ENCODE data around the gene POU5F1. TPM values are rescaled to one million over a fixed set of nuclear protein-coding genes. Genes with fewer than 3 reads are reported as not detected.
"Not testable (repeated sequence)": the region's sequence is repeated elsewhere in the genome, so short reads cannot be mapped to it uniquely, and the experiment has no call there.

POU5F1 gene
- 0.56 and 1.6 TPM in 2 replicates for total RNA-seq

DNA sequence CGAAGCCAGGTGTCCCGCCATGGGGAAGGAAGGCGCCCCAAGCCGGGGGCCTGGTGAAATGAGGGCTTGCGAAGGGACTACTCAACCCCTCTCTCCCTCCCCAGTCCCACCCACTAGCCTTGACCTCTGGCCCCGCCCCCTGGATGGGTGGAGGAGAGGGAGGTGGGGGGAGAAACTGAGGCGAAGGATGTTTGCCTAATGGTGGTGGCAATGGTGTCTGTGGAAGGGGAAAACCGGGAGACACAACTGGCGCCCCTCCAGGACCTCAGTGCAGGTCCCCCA is at the start of gene POU5F1:
TSS of gene POU5F1 (minus strand) at position 83 of the 282 bp plus-strand sequence. CDS start at position 21, 62 bp downstream.
- no peak for DNase-seq (ENCODE audit: low read depth, low spot score)

DNA sequence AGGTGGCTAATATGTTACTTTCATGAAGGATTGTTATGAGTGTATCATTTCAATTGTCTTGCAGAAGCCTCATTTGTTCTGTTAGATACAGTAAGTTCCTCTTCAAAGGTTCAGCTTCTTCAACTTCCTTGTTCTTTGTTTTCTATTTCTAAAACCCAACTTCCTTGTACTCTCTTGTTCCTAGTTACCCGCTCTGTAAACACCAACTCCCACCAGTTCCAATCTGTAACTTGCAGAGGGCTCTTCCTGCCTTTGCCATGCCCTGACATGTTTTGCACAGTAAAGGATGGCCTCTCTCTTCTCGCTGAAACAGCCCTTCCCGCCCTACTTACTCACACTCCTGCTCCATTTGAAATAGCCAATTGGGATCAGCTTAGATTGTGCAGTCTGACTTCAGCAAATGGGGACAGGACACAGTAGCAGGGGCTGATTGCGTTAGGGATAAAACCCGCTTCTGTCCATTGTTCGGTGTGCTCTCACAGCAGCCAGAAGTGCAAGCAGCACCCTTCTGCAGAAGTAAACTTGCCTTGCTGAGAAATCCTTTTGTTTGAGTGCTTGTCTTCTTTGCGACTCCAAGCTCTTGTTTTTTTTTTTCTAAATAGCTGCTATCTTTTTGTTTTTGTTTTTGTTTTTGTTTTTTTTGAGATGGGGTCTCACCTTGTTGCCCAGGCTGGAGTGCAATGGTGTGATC is 45.9 kb upstream of the POU5F1 start:
- DNase-seq (ENCODE audit: low read depth, low spot score) = no peak

DNA sequence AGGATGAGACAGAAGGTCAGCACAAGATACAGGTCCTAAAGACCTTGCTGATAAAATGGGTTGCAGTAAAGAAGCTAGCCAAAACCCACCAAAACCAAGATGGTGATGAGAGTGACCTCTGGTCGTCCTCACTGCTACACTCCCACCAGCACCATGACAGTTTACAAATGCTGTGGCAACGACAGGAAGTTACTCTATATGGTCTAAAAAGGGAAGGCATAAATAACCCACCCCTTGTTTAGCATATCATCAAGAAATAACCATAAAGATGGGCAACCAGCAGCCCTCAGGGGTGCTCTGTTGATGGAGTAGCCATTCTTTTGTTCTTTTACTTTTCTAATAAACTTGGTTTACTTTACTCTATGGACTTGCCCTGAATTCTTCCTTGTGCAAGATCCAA is 44.7 kb upstream of the POU5F1 start:
- not testable (repeated sequence) for DNase-seq (ENCODE audit: low read depth, low spot score)

DNA sequence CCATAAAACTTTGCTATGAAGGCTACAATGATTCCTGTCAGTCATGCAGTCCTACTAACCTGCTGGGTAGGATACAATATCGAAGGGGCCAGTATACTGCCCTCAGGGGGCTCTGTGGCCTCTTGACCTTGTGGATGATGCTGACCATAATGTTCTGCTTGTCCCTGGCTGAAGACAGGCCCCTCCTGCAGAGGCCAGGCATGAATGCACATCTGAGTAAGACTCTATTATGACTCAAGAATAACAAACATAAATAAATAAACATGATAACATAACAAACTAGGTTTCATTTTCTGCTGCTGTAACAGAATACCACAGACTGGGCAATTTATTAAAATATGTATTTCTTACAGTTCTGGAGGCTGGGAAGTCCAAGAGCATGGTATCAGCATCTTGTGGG is 44.0 kb upstream of the POU5F1 start:
- DNase-seq (ENCODE audit: low read depth, low spot score) = no peak

DNA sequence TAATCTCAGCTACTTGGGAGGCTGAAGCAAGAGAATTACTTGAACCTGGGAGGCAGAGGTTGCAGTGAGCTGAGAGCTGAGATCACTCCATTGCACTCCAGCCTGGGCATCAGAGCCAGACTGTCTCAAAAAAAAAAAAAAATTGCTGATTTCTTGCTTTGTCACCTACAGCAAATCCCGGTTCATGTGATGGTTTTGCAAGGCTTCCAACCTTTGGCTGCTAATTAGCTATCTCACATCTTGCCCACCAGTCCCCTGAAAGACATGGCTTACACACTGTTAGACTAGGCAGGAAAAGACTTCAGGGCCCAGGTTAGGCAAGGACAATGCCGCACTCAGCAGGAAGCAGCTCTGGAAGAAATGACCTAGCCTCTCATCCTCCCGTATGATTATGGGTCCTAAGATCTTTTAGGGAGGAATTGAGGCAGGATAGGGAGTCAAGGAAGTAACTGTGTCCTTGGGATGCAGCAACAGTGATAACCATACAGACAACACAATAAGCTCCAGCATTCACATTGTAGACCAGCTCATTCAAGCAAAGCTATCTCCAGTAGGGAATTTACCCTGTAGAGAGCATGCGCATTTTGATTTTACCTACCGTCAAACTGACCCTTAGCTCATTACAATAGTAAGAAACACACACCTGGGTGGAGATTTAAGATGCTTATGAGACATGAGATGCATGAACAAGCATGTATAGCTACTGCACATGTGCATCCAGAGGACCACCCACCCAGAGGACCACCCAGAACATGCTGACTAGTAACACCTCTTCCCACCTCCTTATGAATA is 40.5 kb upstream of the POU5F1 start:
- DNase-seq (ENCODE audit: low read depth, low spot score) = no peak

DNA sequence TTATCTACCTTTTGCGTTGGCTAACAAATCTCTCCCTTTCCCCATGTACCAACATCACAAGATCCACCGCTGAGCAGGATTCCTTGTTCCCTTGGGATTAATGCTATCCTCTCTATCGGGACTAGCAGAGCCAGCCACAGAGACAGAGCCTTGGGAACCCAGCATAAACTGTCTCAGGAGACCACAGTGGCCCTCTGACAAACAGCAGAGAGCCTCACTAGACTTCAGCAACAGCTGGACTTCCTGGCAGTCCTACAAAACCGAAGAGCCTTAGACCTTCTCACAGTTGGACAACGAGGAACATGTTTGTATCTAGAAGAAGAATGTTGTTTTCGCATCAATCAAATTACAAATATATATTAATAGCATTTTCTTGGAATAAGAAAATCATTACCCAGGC is 39.6 kb upstream of the POU5F1 start:
- no peak for DNase-seq (ENCODE audit: low read depth, low spot score)

DNA sequence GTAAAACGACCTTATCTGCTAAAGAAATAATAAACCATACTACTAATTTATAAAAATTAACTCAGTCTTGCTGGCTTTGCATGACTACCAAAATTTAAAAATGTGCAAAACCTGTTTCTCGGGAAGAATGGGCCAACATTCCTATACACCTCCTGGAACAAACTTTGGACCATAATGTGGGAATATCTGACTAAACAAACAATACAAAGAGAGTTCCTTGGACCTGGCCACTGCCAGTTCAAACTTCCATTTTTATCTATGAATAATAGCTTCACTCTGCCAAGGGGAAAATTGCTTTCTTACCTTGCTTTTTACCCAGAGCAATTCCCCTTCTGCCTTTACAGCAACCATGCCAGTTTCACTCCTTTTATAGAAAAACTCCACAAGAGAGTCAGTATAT is 38.7 kb upstream of the POU5F1 start:
- no peak for DNase-seq (ENCODE audit: low read depth, low spot score)

DNA sequence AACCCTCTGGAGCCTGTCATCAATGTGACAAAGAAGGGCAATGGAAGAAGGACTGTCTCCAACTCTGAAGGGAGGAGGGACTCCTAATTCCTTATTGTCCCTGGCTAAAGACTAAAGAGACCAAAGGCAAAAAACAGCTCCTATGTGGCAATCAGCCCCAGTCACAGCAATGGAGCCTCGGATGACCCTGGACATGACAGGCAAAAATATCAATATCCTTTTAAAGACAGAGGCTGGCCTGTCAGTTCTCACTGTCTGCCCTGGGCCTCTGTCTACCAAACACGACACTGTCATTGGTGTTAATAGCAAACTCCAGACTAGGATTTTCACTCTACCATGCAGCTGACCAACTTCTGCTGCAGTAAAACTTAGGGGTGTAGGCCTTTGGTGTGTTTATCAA is 38.0 kb upstream of the POU5F1 start:
- no peak for DNase-seq (ENCODE audit: low read depth, low spot score)

DNA sequence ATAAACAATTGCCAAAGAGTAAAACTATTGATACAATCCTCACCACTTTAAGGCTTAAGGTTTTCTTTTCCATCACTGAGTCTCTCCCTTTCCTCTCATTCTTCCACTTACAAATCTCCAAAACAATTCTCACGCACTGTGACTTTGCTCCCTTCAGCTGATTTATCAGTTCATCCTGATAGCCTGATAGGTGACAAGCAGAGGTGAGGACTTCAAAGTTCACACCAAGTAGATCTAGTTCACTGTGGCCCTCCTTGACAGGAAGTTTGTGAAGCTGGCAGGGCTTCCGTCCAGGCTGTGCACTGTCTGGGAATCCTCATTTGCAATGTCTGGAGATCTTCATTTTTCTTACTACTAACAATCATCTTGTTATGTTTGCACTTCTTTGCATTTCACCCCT is 35.2 kb upstream of the POU5F1 start:
- DNase-seq (ENCODE audit: low read depth, low spot score) = no peak

DNA sequence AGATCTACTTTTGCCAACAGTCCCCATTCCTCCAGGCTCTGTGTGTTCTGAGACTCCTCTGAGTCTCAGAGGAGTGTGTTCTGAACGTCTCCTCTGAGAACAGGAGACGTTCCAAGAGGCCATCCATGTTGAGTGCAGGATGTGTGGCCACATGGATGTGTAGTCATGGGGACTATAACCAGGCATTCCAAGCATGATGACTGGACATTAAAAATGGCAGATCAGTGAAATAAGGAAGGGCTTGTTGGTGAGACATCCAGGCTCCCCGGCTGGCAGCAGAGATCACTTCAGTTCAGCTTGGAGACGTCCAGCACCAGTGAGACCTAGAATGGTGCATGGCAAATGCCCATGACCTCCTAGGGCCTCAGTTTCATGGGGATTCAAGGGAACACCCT is 34.3 kb upstream of the POU5F1 start:
- no peak for DNase-seq (ENCODE audit: low read depth, low spot score)

DNA sequence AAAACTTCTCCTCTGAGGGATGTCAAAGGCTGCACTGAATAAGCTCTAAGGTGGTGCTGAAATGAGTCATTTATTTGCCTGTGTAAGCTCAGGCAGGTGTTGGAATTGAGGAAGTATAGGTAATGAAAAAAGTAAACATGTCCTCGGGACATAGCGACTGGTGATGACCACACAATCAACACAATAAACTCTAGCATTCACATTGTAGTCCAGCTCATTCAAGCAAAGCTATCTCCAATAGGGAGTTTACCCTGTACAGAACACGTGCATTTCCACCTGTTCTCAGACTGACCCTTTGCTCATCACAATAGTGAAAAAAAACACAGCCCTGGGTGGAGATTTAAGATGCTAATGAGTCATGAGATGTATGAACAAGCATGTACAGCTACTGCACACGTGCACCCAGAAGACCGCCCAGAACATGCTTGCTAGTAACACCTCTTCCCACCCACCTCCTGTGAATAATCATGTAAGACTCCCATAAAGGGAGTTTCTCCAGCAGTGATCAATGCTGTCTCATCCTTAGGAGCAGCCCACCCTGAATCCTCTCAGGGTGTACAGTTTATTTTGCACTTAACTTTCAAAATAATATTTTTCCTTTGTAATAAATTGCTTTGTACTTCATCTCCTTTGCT is 33.0 kb upstream of the POU5F1 start:
- DNase-seq (ENCODE audit: low read depth, low spot score) = no peak

DNA sequence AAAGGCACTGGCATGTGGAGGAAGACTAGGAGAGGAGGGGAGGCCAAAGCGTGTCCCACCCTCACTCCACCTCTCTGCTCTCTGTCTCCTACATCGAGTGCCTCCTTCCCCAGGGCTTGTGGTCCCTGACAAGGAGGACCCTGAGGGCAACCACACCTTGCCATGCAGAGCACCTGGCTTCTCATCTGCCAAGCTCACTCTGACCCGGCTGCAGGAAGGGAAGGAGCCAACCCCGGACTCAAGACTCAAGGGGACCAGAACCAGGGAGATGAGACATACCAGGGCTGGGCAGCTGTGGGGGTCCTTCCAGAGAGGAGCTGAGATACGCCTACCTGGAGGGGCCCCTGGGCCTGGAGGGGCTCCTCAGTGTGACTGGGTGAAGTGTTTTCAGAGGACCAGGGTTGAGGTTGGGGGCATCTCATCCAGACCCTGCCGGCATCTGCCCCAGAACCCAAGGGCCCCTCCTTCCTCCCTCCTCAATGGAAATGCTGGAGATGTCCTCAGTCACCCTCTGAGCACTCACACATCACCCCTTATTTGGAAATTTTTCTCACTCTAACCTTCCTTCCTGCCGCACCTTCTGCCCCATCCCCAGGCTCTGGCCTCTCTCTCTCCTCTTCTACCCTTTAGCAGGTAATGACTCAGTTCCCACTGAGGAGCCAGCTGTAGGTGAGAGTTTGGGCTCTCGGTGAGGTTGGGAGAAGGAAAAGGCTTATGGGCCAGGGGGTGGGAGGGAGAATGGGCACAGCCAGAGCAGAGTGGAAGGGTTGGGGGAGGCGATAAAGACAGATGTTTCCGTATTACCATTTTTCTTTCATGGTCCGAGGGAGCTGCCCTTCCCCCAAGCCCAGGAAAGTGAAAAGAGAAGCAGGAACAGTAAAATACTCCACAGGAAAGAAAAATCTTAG is 32.0 kb upstream of the POU5F1 start:
- DNase-seq (ENCODE audit: low read depth, low spot score) = no peak

DNA sequence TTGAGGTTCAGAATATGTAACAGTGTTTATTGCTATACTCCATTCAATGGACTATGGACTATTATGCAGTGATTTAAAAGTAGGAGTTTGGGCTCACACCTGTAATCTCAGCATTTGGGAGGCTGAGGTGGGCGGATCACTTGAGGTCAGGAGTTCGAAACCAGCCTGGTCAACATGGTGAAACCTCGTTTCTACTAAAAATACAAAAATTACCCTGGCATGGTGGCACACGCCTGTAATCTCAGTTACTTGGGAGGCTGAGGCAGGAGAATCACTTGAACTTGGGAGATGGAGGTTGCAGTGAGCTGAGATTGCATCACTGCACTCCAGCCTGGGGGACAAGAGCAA is 28.6 kb upstream of the POU5F1 start:
- DNase-seq (ENCODE audit: low read depth, low spot score) = not testable (repeated sequence)

DNA sequence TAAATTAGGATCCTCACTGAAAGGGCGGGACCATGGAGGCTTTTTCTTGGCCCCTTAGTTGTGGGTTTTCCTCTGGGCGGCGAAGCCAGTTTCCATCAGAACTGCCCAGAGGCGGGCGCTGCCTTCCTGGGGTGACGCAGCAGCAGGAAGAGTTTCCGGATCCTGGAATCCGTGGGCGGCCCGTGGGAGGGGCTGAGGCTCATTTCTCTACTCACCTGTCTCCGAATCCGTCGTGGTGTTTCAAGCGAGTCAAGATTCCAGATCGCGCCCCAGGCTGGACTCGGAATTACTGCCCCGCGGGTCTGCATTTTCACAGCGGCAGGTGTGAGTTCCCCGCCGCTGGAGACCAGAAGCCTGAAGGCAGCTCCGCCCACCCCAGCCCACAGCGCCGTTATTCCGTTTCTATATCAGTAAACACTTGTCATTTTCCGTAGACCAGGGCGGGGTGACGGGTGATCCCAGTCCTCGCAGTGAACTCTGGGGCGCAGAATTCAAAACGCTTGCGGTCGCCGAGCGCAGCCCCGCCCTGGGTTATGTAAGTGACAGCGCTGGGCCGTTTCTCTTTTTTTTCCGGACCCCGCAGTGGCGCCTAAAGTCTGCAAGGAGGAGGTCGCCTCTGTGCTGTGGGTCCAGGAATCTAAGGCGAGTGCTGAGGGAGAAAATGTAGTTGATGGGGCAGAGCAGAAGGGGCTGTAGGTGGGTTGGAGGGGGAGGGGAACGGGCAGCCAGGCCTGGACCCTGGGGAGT is 27.2 kb upstream of the POU5F1 start:
- peak; percentile 37 for DNase-seq (ENCODE audit: low read depth, low spot score)

DNA sequence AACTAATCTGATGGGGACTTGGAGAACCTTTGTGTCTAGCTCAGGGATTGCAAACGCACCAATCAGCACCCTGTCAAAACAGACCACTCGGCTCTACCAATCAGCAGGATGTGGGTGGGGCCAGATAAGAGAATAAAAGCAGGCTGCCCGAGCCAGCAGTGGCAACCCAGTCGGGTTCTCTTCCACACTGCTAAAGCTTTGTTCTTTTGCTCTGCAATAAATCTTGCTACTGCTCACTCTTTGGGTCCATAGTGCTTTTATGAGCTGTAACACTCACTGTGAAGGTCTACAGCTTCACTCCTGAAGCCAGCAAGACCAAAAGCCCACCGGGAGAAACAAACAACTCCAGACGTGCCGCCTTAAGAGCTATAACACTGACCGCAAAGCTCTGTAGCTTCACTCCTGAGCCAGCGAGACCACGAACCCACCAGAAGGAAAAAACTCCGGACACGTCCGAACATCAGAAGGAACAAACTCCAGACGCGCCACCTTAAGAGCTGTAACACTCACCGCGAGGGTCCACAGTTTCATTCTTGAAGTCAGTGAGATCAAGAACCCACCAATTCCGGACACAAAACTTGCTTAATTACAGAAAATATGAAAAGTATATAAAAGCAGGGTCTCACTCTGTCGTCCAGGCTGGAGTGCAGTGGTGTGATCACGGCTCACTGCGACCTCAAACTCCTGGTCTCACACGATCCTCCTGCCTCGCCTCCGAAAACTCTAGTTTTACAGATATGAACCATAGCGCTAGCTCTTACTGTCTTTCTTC is 26.0 kb upstream of the POU5F1 start:
- not testable (repeated sequence) for DNase-seq (ENCODE audit: low read depth, low spot score)

DNA sequence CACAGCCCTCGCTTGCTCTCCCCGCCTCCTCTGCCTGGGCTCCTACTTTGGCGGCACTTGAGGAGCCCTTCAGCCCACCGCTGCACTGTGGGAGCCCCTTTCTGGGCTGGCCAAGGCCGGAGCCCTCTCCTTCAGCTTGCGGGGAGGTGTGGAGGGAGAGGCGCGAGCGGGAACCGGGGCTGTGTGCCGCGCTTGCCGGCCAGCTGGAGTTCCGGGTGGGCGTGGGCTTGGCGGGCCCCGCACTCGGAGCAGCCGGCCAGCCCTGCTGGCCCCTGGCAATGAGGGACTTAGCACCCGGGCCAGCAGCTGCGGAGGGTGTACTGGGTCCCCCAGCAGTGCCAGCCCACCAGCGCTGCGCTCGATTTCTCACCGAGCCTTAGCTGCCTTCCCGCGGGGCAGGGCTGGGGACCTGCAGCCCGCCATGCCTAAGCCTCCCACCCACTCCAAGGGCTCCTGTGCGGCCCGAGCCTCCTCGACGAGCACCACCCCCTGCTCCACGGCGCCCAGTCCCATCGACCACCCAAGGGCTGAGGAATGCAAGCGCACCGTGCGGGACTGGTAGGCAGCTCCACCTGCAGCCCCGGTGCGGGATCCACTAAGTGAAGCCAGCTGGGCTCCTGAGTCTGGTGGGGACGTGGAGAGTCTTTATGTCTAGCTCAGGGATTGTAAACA is 25.0 kb upstream of the POU5F1 start:
- DNase-seq (ENCODE audit: low read depth, low spot score) = not testable (repeated sequence)

DNA sequence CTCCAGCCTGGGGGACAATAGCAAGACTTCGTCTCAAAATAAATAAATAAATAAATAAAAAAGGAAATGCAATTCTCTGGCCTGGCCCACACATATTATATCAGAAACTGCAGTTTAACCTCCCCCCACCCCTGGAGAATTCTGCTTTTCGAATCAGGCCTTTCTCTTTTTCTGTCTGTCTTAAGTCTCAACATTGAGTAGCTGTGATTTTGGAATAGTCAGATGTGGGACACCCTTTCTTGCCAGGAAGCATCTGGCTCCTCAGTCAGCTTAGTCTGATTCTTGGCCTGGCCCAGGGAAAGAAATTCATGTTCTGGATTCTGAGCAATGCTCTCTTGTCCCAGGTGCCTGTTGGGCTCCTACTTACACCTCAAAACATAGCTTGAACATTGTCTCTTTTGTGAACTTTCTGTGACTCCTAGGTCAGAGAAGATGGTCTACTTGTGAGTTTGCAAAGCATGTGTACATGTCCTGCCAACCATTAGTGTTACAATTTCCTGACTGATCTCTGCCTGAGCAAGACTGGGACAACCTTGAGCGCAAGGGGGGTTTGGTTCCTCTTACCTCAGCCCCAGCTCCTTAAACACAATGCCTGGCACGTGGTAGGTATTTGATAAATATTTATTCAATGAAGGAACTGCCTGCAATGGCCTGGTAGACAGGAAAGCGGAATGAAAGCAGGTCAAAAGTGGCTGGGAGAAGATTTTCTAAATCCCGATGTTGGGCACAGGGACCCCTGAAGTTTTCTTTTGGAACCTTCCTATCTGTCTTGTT is 23.8 kb upstream of the POU5F1 start:
- no peak for DNase-seq (ENCODE audit: low read depth, low spot score)

DNA sequence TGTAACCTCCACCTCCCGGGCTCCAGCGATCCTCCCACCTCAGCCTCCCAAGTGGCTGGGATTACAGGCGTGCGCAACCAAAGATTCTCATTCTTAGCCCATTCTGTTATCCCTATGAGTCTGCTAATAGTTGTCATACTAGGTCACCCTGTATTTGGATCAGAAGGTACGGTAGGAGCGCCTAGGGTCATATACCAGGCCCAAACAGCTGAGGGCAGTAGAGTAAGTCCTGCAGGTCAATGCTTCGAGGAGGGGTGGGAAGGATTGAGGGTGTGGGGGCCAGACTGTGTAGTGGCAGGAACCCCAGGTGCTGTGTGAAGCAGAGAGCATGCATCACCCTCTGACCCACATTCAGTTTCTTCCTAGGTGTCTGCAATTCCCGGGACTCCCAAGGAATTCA is 22.7 kb upstream of the POU5F1 start:
- DNase-seq (ENCODE audit: low read depth, low spot score) = no peak

All from pulmonary artery endothelial cell (primary cell).